Measurements from ENCODE around the gene TXNRD1. TPM values are rescaled to one million over a fixed set of nuclear protein-coding genes. Genes with fewer than 3 reads are reported as not detected.

Gene TXNRD1
- total and polyA plus RNA-seq, 2 of the 8 experiments (the other 6 are each of a cell fraction or from before 2014, with no cell fraction given), result 56.8 to 127 TPM

DNA sequence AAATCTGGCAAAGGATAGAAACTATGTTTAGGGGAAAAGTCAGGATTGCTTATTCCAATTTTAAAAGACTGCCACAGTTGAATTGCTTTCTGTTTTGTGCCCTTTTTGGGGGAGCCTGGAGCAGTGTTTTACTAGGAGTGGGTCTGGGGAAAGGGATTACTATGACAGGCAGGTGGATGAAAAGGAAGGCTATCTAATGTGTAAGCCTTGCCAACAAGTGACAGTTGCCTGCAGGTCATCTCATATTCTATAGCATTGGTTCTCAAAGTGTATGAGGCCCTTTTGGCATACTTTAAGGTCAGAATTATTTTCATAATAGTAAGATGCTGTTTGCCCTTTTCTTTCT, 92.0 kb downstream of the TXNRD1 start:
- H4K91ac ChIP-seq (replicated peaks; ENCODE audit: insufficient read length, low read length), result no peak overlapping the region
- peaks cover 3 to 70% of the 10 kb centered on the region in 2 experiments for H3K79me2 ChIP-seq (ENCODE audit: control insufficient read depth in 1 of 2, insufficient read depth in 2 of 2, low read length in 2 of 2)
- H3K27me3 ChIP-seq (replicated peaks in 1 of 4; ENCODE audit: control insufficient read depth in 3 of 4, extremely low read depth in 1 of 4, insufficient read depth in 3 of 4, low read length in 3 of 4), result no peaks in the 10 kb centered on the region; a peak in 1 of 7 replicates
- no peak overlapping the region for H3K27ac ChIP-seq (ENCODE audit: low read depth, low read length)
- no peak overlapping the region for H2BK15ac ChIP-seq (ENCODE audit: low read length)
- no peak overlapping the region for H4K5ac ChIP-seq (ENCODE audit: insufficient read length, low read depth, low read length)
- H3K9ac ChIP-seq (replicated peaks in 1 of 4; ENCODE audit: extremely low read depth in 1 of 4, low read depth in 3 of 4, low read length in 3 of 4), result no peak overlapping the region
- H2BK20ac ChIP-seq (ENCODE audit: low read length), result no peak overlapping the region
- peaks cover 12 to 14% of the 10 kb centered on the region in 2 experiments for H4K20me1 ChIP-seq (replicated peaks in 1 of 2; ENCODE audit: control insufficient read depth in 1 of 2, insufficient read depth in 2 of 2, low read length in 2 of 2)
- H3K56ac ChIP-seq (replicated peaks; ENCODE audit: insufficient read length, low read depth, low read length), result no peak overlapping the region
- ChIA-PET POLR2A (ENCODE audit: partially characterized antibody) (interaction anchor here (1.6 kb wide), 1 partner anchor 8 kb away, joined by 4 read pairs; no protein-coding TSS in a partner anchor), CTCF (ENCODE audit: partially characterized antibody) (interaction anchor here (1.0 to 2.9 kb wide), 2 partner anchors 14 to 54 kb away, joined by 3 to 7 read pairs; no protein-coding TSS in a partner anchor)
- H3K4me3 ChIP-seq (ENCODE audit: extremely low read depth in 1 of 4, insufficient read depth in 2 of 4, low read depth in 3 of 4, low read length in 4 of 4), result no peak overlapping the region
- H4K8ac ChIP-seq (ENCODE audit: extremely low read depth, insufficient read depth, low read length), result no peak overlapping the region
- peaks cover 7 to 15% (median 9%) of the 10 kb centered on the region in 4 experiments for H3K4me1 ChIP-seq (replicated peaks in 1 of 4; ENCODE audit: control insufficient read depth in 3 of 4, insufficient read depth in 4 of 4, low read length in 3 of 4)
- H3K14ac ChIP-seq (ENCODE audit: insufficient read length), result no peak overlapping the region
- no peak overlapping the region for H2AFZ ChIP-seq (ENCODE audit: low read length)
- no peak overlapping the region for H3K23ac ChIP-seq (ENCODE audit: insufficient read length)
- H3K4ac ChIP-seq (replicated peaks; ENCODE audit: insufficient read length, low read depth, low read length), result no peak overlapping the region
- no peak for FAIRE-seq
- no peak overlapping the region for H3K4me2 ChIP-seq (ENCODE audit: insufficient read depth in 1 of 2, low read depth in 2 of 2, low read length in 2 of 2)
- H2AK5ac ChIP-seq (ENCODE audit: low read depth, low read length), result no peak overlapping the region
- H3K36me3 ChIP-seq (ENCODE audit: control insufficient read depth in 2 of 4, insufficient read depth in 4 of 4, low read length in 3 of 4), result peaks cover 5 to 34% (median 9%) of the 10 kb centered on the region in 4 experiments
- H3K23me2 ChIP-seq (ENCODE audit: low read depth, low read length), result peaks cover 8% of the 10 kb centered on the region; the same call in 1 of the 2 replicates
- DNase-seq (ENCODE audit: low read depth in 1 of 2, low spot score in 2 of 2), result no peak
- H2BK12ac ChIP-seq (ENCODE audit: low read depth, low read length), result no peak overlapping the region
- no peak overlapping the region for H3K18ac ChIP-seq (ENCODE audit: extremely low read depth, low read length)
- H2BK5ac ChIP-seq (ENCODE audit: low read depth, low read length), result no peak overlapping the region
- TF ChIP-seq KDM5A (IDR thresholded peaks at IDR 0.05; ENCODE audit: low read length) (no peak), GTF2F1 (IDR thresholded peaks at IDR 0.05; ENCODE audit: borderline replicate concordance, low read depth, low read length) (no peak), SAP30 (IDR thresholded peaks at IDR 0.05; ENCODE audit: insufficient read depth, insufficient replicate concordance, low read length) (no peak), SIX5 (IDR thresholded peaks at IDR 0.05; ENCODE audit: low read depth, low read length) (no peak), POLR2A (IDR thresholded peaks at IDR 0.05; ENCODE audit: control extremely low read depth in 1 of 2, low read depth in 2 of 2, low read length in 2 of 2) (no peak), SP2 (IDR thresholded peaks at IDR 0.05; ENCODE audit: low read length) (no peak), TCF12 (IDR thresholded peaks at IDR 0.05; ENCODE audit: low read depth, low read length) (no peak), NRF1 (IDR thresholded peaks at IDR 0.05; ENCODE audit: low read depth, low read length) (no peak), GABPA (IDR thresholded peaks at IDR 0.05; ENCODE audit: borderline replicate concordance, insufficient read depth, low read length) (no peak), BCL11A (IDR thresholded peaks at IDR 0.05; ENCODE audit: low read depth in 2 of 2, low read length in 2 of 2) (no peak)
- TF ChIP-seq, protein P1, sequence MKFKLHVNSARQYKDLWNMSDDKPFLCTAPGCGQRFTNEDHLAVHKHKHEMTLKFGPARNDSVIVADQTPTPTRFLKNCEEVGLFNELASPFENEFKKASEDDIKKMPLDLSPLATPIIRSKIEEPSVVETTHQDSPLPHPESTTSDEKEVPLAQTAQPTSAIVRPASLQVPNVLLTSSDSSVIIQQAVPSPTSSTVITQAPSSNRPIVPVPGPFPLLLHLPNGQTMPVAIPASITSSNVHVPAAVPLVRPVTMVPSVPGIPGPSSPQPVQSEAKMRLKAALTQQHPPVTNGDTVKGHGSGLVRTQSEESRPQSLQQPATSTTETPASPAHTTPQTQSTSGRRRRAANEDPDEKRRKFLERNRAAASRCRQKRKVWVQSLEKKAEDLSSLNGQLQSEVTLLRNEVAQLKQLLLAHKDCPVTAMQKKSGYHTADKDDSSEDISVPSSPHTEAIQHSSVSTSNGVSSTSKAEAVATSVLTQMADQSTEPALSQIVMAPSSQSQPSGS (IDR thresholded peaks at IDR 0.05; ENCODE audit: low read length), result no peak
- TF ChIP-seq, protein P2, sequence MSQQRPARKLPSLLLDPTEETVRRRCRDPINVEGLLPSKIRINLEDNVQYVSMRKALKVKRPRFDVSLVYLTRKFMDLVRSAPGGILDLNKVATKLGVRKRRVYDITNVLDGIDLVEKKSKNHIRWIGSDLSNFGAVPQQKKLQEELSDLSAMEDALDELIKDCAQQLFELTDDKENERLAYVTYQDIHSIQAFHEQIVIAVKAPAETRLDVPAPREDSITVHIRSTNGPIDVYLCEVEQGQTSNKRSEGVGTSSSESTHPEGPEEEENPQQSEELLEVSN (IDR thresholded peaks at IDR 0.05), result no peak
- TF ChIP-seq, protein P3, sequence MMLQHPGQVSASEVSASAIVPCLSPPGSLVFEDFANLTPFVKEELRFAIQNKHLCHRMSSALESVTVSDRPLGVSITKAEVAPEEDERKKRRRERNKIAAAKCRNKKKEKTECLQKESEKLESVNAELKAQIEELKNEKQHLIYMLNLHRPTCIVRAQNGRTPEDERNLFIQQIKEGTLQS (IDR thresholded peaks at IDR 0.05; ENCODE audit: insufficient read depth, low read depth, low read length), result no peak
- peaks cover 14% of the 10 kb centered on the region for H3K79me1 ChIP-seq (ENCODE audit: low read depth, low read length)
- H2BK120ac ChIP-seq (replicated peaks; ENCODE audit: low read depth, low read length), result no peak overlapping the region
- H3K9me3 ChIP-seq (ENCODE audit: insufficient read depth in 2 of 2, low read depth in 1 of 2, low read length in 1 of 2), result no peaks in the 10 kb centered on the region

Measured in H1 (cell line).